Mammary epithelial cell (primary cell): ENCODE data around the gene UNC13B.

ENCODE experiments used
- EZH2 ChIP-seq: IDR thresholded peaks from 2 replicates; pipeline ENCODE4 v1.6.1; 2012; ENCODE audit warnings: low read length, inconsistent platforms, borderline replicate concordance
- TF ChIP-seq, protein P1 (sequence below), 2 donors: IDR thresholded peaks in 1 of 2; conservative IDR thresholded peaks in 1 of 2; 2 replicates each; pipeline ENCODE4 v1.5.1; 2011 to 2012; ENCODE audit warnings: inconsistent platforms in 2 of 2, low read length in 2 of 2, mild to moderate bottlenecking in 2 of 2, control low read depth in 1 of 2, low read depth in 1 of 2; ENCODE audit not compliant: insufficient read depth in 1 of 2; ENCODE audit errors: extremely low read depth in 1 of 2

DNA sequence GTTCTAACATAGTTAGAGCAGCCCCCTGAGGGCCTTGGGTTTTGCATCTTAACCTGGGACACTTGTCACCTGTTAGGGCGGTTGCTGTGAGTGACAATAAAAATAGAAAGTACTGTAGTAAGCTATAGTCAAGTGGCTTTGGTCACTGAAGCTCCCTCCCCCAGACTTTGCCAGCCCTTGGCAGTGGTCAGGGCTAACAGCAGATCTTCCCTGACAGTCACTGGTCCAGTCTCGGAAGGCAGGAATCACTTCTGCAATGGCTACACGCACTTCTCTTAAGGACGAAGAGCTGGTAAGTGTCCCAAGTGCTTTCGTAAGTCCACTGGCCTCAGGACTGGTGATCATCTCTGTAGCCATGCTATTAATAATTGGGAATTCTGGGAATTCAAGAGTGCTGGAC, 213.1 kb downstream of the UNC13B start:
- TF ChIP-seq, protein P1, sequence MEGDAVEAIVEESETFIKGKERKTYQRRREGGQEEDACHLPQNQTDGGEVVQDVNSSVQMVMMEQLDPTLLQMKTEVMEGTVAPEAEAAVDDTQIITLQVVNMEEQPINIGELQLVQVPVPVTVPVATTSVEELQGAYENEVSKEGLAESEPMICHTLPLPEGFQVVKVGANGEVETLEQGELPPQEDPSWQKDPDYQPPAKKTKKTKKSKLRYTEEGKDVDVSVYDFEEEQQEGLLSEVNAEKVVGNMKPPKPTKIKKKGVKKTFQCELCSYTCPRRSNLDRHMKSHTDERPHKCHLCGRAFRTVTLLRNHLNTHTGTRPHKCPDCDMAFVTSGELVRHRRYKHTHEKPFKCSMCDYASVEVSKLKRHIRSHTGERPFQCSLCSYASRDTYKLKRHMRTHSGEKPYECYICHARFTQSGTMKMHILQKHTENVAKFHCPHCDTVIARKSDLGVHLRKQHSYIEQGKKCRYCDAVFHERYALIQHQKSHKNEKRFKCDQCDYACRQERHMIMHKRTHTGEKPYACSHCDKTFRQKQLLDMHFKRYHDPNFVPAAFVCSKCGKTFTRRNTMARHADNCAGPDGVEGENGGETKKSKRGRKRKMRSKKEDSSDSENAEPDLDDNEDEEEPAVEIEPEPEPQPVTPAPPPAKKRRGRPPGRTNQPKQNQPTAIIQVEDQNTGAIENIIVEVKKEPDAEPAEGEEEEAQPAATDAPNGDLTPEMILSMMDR (conservative IDR thresholded peaks at IDR 0.05 in 1 of 2, IDR thresholded peaks at IDR 0.05 in 1 of 2; ENCODE audit: extremely low read depth in 1 of 2, insufficient read depth in 1 of 2, low read depth in 1 of 2, low read length in 2 of 2) = no peak
- no peak for TF ChIP-seq EZH2
